Nephron (organoid): Measurements from ENCODE around the gene LDLRAD1.
"Not testable (repeated sequence)": the region's sequence is repeated elsewhere in the genome, so short reads cannot be mapped to it uniquely, and the experiment has no call there.

ENCODE experiments used
- H3K27ac Mint-ChIP-seq, 3 experiments: 2 replicates each; pipeline ENCODE4 v1.8.0; 2020; ENCODE audit warnings: mixed read lengths in 3 of 3, mild to moderate bottlenecking in 2 of 3, moderate library complexity in 1 of 3
- H3K27me3 Mint-ChIP-seq: 2 replicates; pipeline ENCODE4 v1.8.0; 2021; ENCODE audit warnings: low read depth, mild to moderate bottlenecking, moderate library complexity, mixed read lengths
- H3K36me3 Mint-ChIP-seq: 2 replicates; pipeline ENCODE4 v1.8.0; 2020; ENCODE audit warnings: low read depth, mixed read lengths
- H3K4me1 Mint-ChIP-seq: 2 replicates; pipeline ENCODE4 v1.8.0; 2020; ENCODE audit warnings: mixed read lengths
- H3K4me3 Mint-ChIP-seq, 3 experiments: 2 replicates each; pipeline ENCODE4 v1.8.0; 2020; ENCODE audit warnings: mild to moderate bottlenecking in 3 of 3, mixed read lengths in 3 of 3, moderate library complexity in 2 of 3
- H3K9me3 Mint-ChIP-seq: 2 replicates; pipeline ENCODE4 v1.8.0; 2020; ENCODE audit warnings: mixed read lengths
- CTCF ChIP-seq, 3 experiments: fragments of 200-600 bp; sonication (generic); IDR thresholded peaks; one replicate each; pipeline ENCODE4 v1.5.0; 2021; ENCODE audit warnings: antibody characterized with exemption in 3 of 3; ENCODE audit not compliant: unreplicated experiment in 3 of 3

Gene LDLRAD1

GRCh38 chr1:54045496-54045895 lies 27.5 kb upstream of the LDLRAD1 start:
- no peak overlapping the region for H3K4me3 Mint-ChIP-seq
- TF ChIP-seq CTCF (IDR thresholded peaks at IDR 0.05; ENCODE audit: unreplicated experiment in 3 of 3): no peak
- peaks cover 17% of the 10 kb centered on the region for H3K4me1 Mint-ChIP-seq
- peaks cover 35% of the 10 kb centered on the region for H3K36me3 Mint-ChIP-seq
- no peaks in the 10 kb centered on the region for H3K27me3 Mint-ChIP-seq
- H3K27ac Mint-ChIP-seq: no peak overlapping the region
- H3K9me3 Mint-ChIP-seq: no peaks in the 10 kb centered on the region

GRCh38 chr1:54041806-54042205 lies 23.8 kb upstream of the LDLRAD1 start:
- no peak for TF ChIP-seq CTCF (IDR thresholded peaks at IDR 0.05; ENCODE audit: unreplicated experiment in 3 of 3)
- no peaks in the 10 kb centered on the region for H3K27me3 Mint-ChIP-seq
- H3K9me3 Mint-ChIP-seq: no peaks in the 10 kb centered on the region
- H3K4me1 Mint-ChIP-seq: peaks cover 5% of the 10 kb centered on the region
- peaks cover 57% of the 10 kb centered on the region for H3K36me3 Mint-ChIP-seq
- H3K27ac Mint-ChIP-seq: no peak overlapping the region
- H3K4me3 Mint-ChIP-seq: no peak overlapping the region

- no peak for TF ChIP-seq CTCF (IDR thresholded peaks at IDR 0.05; ENCODE audit: unreplicated experiment in 3 of 3)
- Mint-ChIP-seq H3K9me3 (no peaks in the 10 kb centered on the region), H3K36me3 (peaks cover 68% of the 10 kb centered on the region), H3K4me3 (no peak overlapping the region), H3K27ac (no peak overlapping the region), H3K27me3 (no peaks in the 10 kb centered on the region), H3K4me1 (no peaks in the 10 kb centered on the region)
Measured at GRCh38 chr1:54037476-54037875, 19.5 kb upstream of the LDLRAD1 start.

- H3K4me1 Mint-ChIP-seq: no peaks in the 10 kb centered on the region
- no peaks in the 10 kb centered on the region for H3K27me3 Mint-ChIP-seq
- no peaks in the 10 kb centered on the region for H3K9me3 Mint-ChIP-seq
- H3K36me3 Mint-ChIP-seq: peaks cover 42% of the 10 kb centered on the region
- H3K27ac Mint-ChIP-seq: peak overlapping the region in 1 of 3 experiments; percentile 22
- H3K4me3 Mint-ChIP-seq: no peak overlapping the region
- TF ChIP-seq CTCF (IDR thresholded peaks at IDR 0.05; ENCODE audit: unreplicated experiment in 3 of 3): no peak
Measured at GRCh38 chr1:54028306-54029251, 10.6 kb upstream of the LDLRAD1 start.

GRCh38 chr1:54027848-54028247 lies 9.9 kb upstream of the LDLRAD1 start:
- Mint-ChIP-seq H3K4me3 (no peak overlapping the region), H3K27me3 (no peaks in the 10 kb centered on the region), H3K36me3 (peaks cover 36% of the 10 kb centered on the region), H3K27ac (peak overlapping the region in 1 of 3 experiments; percentile 26), H3K9me3 (no peaks in the 10 kb centered on the region), H3K4me1 (no peaks in the 10 kb centered on the region)
- no peak for TF ChIP-seq CTCF (IDR thresholded peaks at IDR 0.05; ENCODE audit: unreplicated experiment in 3 of 3)

- H3K4me3 Mint-ChIP-seq, H3K27me3 Mint-ChIP-seq, H3K27ac Mint-ChIP-seq, H3K9me3 Mint-ChIP-seq, H3K4me1 Mint-ChIP-seq: not testable (repeated sequence)
- H3K36me3 Mint-ChIP-seq: peaks cover 12% of the 10 kb centered on the region
Measured at GRCh38 chr1:54024811-54025210, 6.8 kb upstream of the LDLRAD1 start.
